GM18507 (cell line): ENCODE results near the gene ZNF816.
"Not testable (repeated sequence)": the region's sequence is repeated elsewhere in the genome, so short reads cannot be mapped to it uniquely, and the experiment has no call there.

ENCODE experiments used
- DNase-seq: peaks from one replicate; pipeline ENCODE4 v3.0.0; 2011; ENCODE audit warnings: low read depth; ENCODE audit not compliant: insufficient read length; ENCODE audit errors: extremely low spot score
- FAIRE-seq: peaks from 2 replicates; lab custom pipeline; 2011; peaks lifted over from hg19 to GRCh38; lab: Jason Lieb, UNC

ZNF816 gene

GRCh38 chr19:52962394-52963246 lies at the start of gene ZNF816:
Gene ZNF816, minus strand, starts transcription at chr19:52962881. Its CDS starts 6,792 bp downstream, at chr19:52956089.
- DNase-seq = peak; percentile 92
- FAIRE-seq = peak; percentile 90

- FAIRE-seq (no peak), DNase-seq (no peak)
Measured at GRCh38 chr19:53012006-53012405, 49.3 kb upstream of the ZNF816 start.

GRCh38 chr19:53010494-53010893 lies 47.8 kb upstream of the ZNF816 start:
- FAIRE-seq = no peak
- DNase-seq = no peak

GRCh38 chr19:53008061-53008778 lies 45.5 kb upstream of the ZNF816 start:
- DNase-seq (no peak), FAIRE-seq (no peak)

GRCh38 chr19:53007606-53008005 lies 44.9 kb upstream of the ZNF816 start:
- DNase-seq (no peak), FAIRE-seq (no peak)

GRCh38 chr19:53007200-53007599 lies 44.5 kb upstream of the ZNF816 start:
- DNase-seq = no peak

GRCh38 chr19:53004242-53004641 lies 41.6 kb upstream of the ZNF816 start:
- DNase-seq (no peak), FAIRE-seq (no peak)

More at GRCh38 chr19:53007200-53007599, 44.5 kb upstream of the ZNF816 start:
- no peak for FAIRE-seq

GRCh38 chr19:53002479-53002878 lies 39.8 kb upstream of the ZNF816 start:
- DNase-seq = no peak
- no peak for FAIRE-seq

- no peak for FAIRE-seq
Measured at GRCh38 chr19:52997975-52998374, 35.3 kb upstream of the ZNF816 start.

GRCh38 chr19:52995711-52996110 lies 33.0 kb upstream of the ZNF816 start:
- FAIRE-seq = no peak

More at GRCh38 chr19:52997975-52998374, 35.3 kb upstream of the ZNF816 start:
- no peak for DNase-seq

GRCh38 chr19:52993342-52994178 lies 30.9 kb upstream of the ZNF816 start:
- DNase-seq (no peak), FAIRE-seq (no peak)

More at GRCh38 chr19:52995711-52996110, 33.0 kb upstream of the ZNF816 start:
- no peak for DNase-seq

- DNase-seq (no peak), FAIRE-seq (no peak)
Measured at GRCh38 chr19:52992109-52993004, 29.7 kb upstream of the ZNF816 start.

GRCh38 chr19:52991484-52991883 lies 28.8 kb upstream of the ZNF816 start:
- FAIRE-seq (no peak), DNase-seq (no peak)

- FAIRE-seq (no peak), DNase-seq (no peak)
Measured at GRCh38 chr19:52990759-52991418, 28.2 kb upstream of the ZNF816 start.

- no peak for FAIRE-seq
- no peak for DNase-seq
Measured at GRCh38 chr19:52988506-52988905, 25.8 kb upstream of the ZNF816 start.

GRCh38 chr19:52987221-52987620 lies 24.5 kb upstream of the ZNF816 start:
- DNase-seq (no peak), FAIRE-seq (no peak)

- FAIRE-seq, DNase-seq: not testable (repeated sequence)
Measured at GRCh38 chr19:52983167-52983566, 20.5 kb upstream of the ZNF816 start.

- FAIRE-seq (no peak), DNase-seq (no peak)
Measured at GRCh38 chr19:52981329-52981728, 18.6 kb upstream of the ZNF816 start.
